Endothelial cell of umbilical vein (primary cell): ENCODE data around the gene CFLAR. TPM values are rescaled to one million over a fixed set of nuclear protein-coding genes. Genes with fewer than 3 reads are reported as not detected.

Source experiments
- BruUV-seq: library from RNA; stranded (reverse); fragments of 400-500 nt; replicated peaks from 2 replicates; lab custom pipeline; 2021; lab: Mats Ljungman, UMichigan
- CTCF ChIA-PET: fragments of 300-600, 350-600 bp; sonication (Branson Sonifier 250); formaldehyde crosslinking; loops from one replicate; lab custom pipeline; 2021; ENCODE audit warnings: antibody characterized with exemption, inconsistent platforms; lab: Charles Lee
- POLR2A ChIA-PET: fragments of 300-600, 350-600 bp; sonication (Branson Sonifier 250); formaldehyde crosslinking; loops from one replicate; lab custom pipeline; 2021; ENCODE audit warnings: antibody characterized with exemption, inconsistent platforms; lab: Charles Lee
- DNase-seq: peaks from one replicate; pipeline ENCODE4 v3.0.0-alpha.2; 2011; ENCODE audit warnings: low read depth, low spot score
- FAIRE-seq: peaks from 2 replicates; lab custom pipeline; 2011; peaks lifted over from hg19 to GRCh38; lab: Jason Lieb, UNC
- H2AFZ ChIP-seq: 2 replicates; pipeline ENCODE4 v1.6.0; 2012; ENCODE audit warnings: low read depth, low read length, control low read depth, inconsistent platforms
- H3K27ac ChIP-seq: 2 replicates; pipeline ENCODE4 v1.5.1; 2011; ENCODE audit warnings: low read depth, mild to moderate bottlenecking, control low read depth, low read length, moderate library complexity; ENCODE audit not compliant: insufficient read depth
- H3K27me3 ChIP-seq, 2 experiments: 2 replicates each; pipeline versions ENCODE4 v1.6.0 to v1.6.1; 2011; ENCODE audit warnings: low read length in 2 of 2, mixed read lengths in 1 of 2; ENCODE audit not compliant: control insufficient read depth in 2 of 2, insufficient read depth in 2 of 2
- H3K36me3 ChIP-seq, 2 experiments: 2 replicates in 1 of 2; 3 replicates in 1 of 2; pipeline ENCODE4 v1.5.1; 2011; ENCODE audit warnings: low read length in 2 of 2, mild to moderate bottlenecking in 1 of 2, moderate library complexity in 1 of 2; ENCODE audit not compliant: control insufficient read depth in 2 of 2, insufficient read depth in 2 of 2; ENCODE audit errors: extremely low read depth in 1 of 2
- H3K4me1 ChIP-seq: 3 replicates; pipeline ENCODE4 v1.5.1; 2011; ENCODE audit warnings: mild to moderate bottlenecking, low read length; ENCODE audit not compliant: control insufficient read depth, insufficient read depth; ENCODE audit errors: extremely low read depth
- H3K4me2 ChIP-seq: 2 replicates; pipeline ENCODE4 v1.6.1; 2011; ENCODE audit warnings: low read length, control low read depth, mixed read lengths; ENCODE audit not compliant: insufficient read depth
- H3K4me3 ChIP-seq, 3 experiments: fragments of 200-600 bp in 1 of 3; sonication (generic), shearing (Covaris generic) in 1 of 3; replicated peaks in 1 of 3; 2 replicates each; pipeline ENCODE4 v1.5.1; 2011 to 2016; ENCODE audit warnings: control low read depth in 3 of 3, low read length in 3 of 3, mild to moderate bottlenecking in 2 of 3, inconsistent platforms in 1 of 3, low read depth in 1 of 3, moderate library complexity in 1 of 3; ENCODE audit not compliant: insufficient read depth in 1 of 3
- H3K79me2 ChIP-seq: 2 replicates; pipeline ENCODE4 v1.6.0; 2012; ENCODE audit warnings: low read length, inconsistent platforms; ENCODE audit not compliant: control insufficient read depth, insufficient read depth
- H3K9ac ChIP-seq: replicated peaks from 2 replicates; pipeline ENCODE3; 2011; ENCODE audit warnings: low read length, control low read depth; ENCODE audit not compliant: insufficient read depth; ENCODE audit errors: extremely low read depth
- H3K9me1 ChIP-seq: replicated peaks from 3 replicates; pipeline ENCODE4 v1.6.0; 2011; ENCODE audit warnings: mild to moderate bottlenecking, low read length; ENCODE audit not compliant: control insufficient read depth, insufficient read depth; ENCODE audit errors: extremely low read depth
- H3K9me3 ChIP-seq: replicated peaks from 2 replicates; pipeline ENCODE4 v1.5.1; 2012; ENCODE audit warnings: low read length, inconsistent platforms; ENCODE audit not compliant: control insufficient read depth, insufficient read depth
- H4K20me1 ChIP-seq: replicated peaks from 2 replicates; pipeline ENCODE3; 2011; ENCODE audit warnings: mild to moderate bottlenecking, low read length; ENCODE audit not compliant: control insufficient read depth, insufficient read depth; ENCODE audit errors: extremely low read depth
- CTCF ChIP-seq, 2 donors: IDR thresholded peaks; 1 replicate in 1 of 2; 2 replicates in 1 of 2; pipeline ENCODE4 v1.5.1; 2011; ENCODE audit warnings: low read length in 2 of 2, mild to moderate bottlenecking in 2 of 2, moderate library complexity in 2 of 2, control low read depth in 1 of 2, inconsistent platforms in 1 of 2, low read depth in 1 of 2; ENCODE audit not compliant: insufficient read depth in 1 of 2; ENCODE audit errors: extremely low read depth in 1 of 2
- EZH2 ChIP-seq: IDR thresholded peaks from 2 replicates; pipeline ENCODE4 v1.6.1; 2012; ENCODE audit warnings: borderline replicate concordance, low read depth, mild to moderate bottlenecking, moderate library complexity, low read length, inconsistent platforms; ENCODE audit not compliant: severe bottlenecking
- FOS ChIP-seq: IDR thresholded peaks from 2 replicates; pipeline ENCODE4 v1.6.1; 2011; ENCODE audit warnings: mild to moderate bottlenecking, low read length, moderate library complexity, borderline replicate concordance; ENCODE audit not compliant: insufficient read depth
- GATA2 ChIP-seq: IDR thresholded peaks from 2 replicates; pipeline ENCODE4 v1.7.0; 2011; ENCODE audit warnings: low read depth, mild to moderate bottlenecking, moderate library complexity, mixed read lengths, low read length; ENCODE audit not compliant: insufficient read length, insufficient read depth
- JUN ChIP-seq: IDR thresholded peaks from 2 replicates; pipeline ENCODE4 v1.6.1; 2011; ENCODE audit warnings: borderline replicate concordance, low read depth; ENCODE audit not compliant: insufficient read length, insufficient read depth
- MAX ChIP-seq: IDR thresholded peaks from 2 replicates; pipeline ENCODE4 v1.6.1; 2011; ENCODE audit not compliant: insufficient read depth, insufficient read length
- MYC ChIP-seq: IDR thresholded peaks from one replicate; pipeline ENCODE4 v1.6.1; 2011; ENCODE audit warnings: mild to moderate bottlenecking, low read depth, low read length
- POLR2A ChIP-seq: IDR thresholded peaks from 2 replicates; pipeline ENCODE4 v1.6.1; 2012; ENCODE audit warnings: low read depth, mild to moderate bottlenecking, control low read depth, low read length
- POLR2AphosphoS5 ChIP-seq: IDR thresholded peaks from 2 replicates; pipeline ENCODE4 v1.6.1; 2012; ENCODE audit warnings: low read depth, mild to moderate bottlenecking, control low read depth, low read length, moderate library complexity; ENCODE audit not compliant: insufficient read depth
- dilution Hi-C: fragments of 300-500 bp; cut with MboI; formaldehyde crosslinking; loops from one replicate; pipeline ENCODE4 v1.15.0; 2019; ENCODE audit warnings: low sequenced_read_pairs; ENCODE audit not compliant: extremely low pct_ligation_motif_present
- intact Hi-C: fragments of 100-400 bp; cut with micrococcal nuclease; formaldehyde crosslinking; loops from one replicate; pipeline ENCODE4 v1.10.0; 2022
- polyA plus RNA-seq, 4 experiments: library from polyadenylated mRNA; depleted of rRNA in 3 of 4; stranded (reverse) in 3 of 4; unstranded in 1 of 4; fragments of >200 nt; gene quantifications; 2 replicates each; pipeline versions ENCODE4 v1.2.1 to v1.2.3, GENCODE V29; 2011 to 2012; ENCODE audit warnings: missing spikeins in 1 of 4
- total RNA-seq: library from RNA; stranded (reverse); gene quantifications from 2 replicates; pipeline ENCODE4 v1.2.3, GENCODE V29; 2021

CFLAR gene
- total and polyA plus RNA-seq, 2 donors (not counting 3 experiments of a cell fraction or from before 2014, with no cell fraction given) = 104 to 260 TPM

- intact Hi-C loops = no loop called here
- CTCF ChIA-PET = no interaction called here
- dilution Hi-C loops = no loop called here
Observed at GRCh38 chr2:201208563-201209252, 92.7 kb downstream of the CFLAR start.

More at GRCh38 chr2:201208563-201209252, 92.7 kb downstream of the CFLAR start:
- H3K9ac ChIP-seq = no peak overlapping the region
- H3K9me1 ChIP-seq = no peaks in the 10 kb centered on the region
- no peak overlapping the region for H2AFZ ChIP-seq
- H4K20me1 ChIP-seq = no peaks in the 10 kb centered on the region
- H3K9me3 ChIP-seq = no peaks in the 10 kb centered on the region
- DNase-seq (no peak), FAIRE-seq (no peak)
- BruUV-seq = no TSS peak
- no peak overlapping the region for H3K4me3 ChIP-seq
- TF ChIP-seq CTCF (IDR thresholded peaks at IDR 0.05; ENCODE audit: extremely low read depth in 1 of 2, insufficient read depth in 1 of 2, low read depth in 1 of 2, low read length in 2 of 2) (no peak), POLR2AphosphoS5 (no peak), POLR2A (no peak), EZH2 (no peak), FOS (no peak), MYC (no peak), MAX (no peak), JUN (no peak), GATA2 (no peak)
- peaks cover 7% of the 10 kb centered on the region for H3K4me1 ChIP-seq
- POLR2A ChIA-PET = no interaction called here
- no peak overlapping the region for H3K27ac ChIP-seq
- no peak overlapping the region for H3K4me2 ChIP-seq
- H3K79me2 ChIP-seq = no peaks in the 10 kb centered on the region
- peaks cover 0 to 12% of the 10 kb centered on the region in 2 experiments for H3K36me3 ChIP-seq
- H3K27me3 ChIP-seq = no peaks in the 10 kb centered on the region
